GM10248 (cell line): ENCODE results near the gene ACADM.
"Not testable (repeated sequence)": the region's sequence is repeated elsewhere in the genome, so short reads cannot be mapped to it uniquely, and the experiment has no call there.

Experiments used
- CTCF ChIA-PET: fragments of 300-600 bp; sonication (Branson Sonifier 250); formaldehyde crosslinking; extraction: SDS; loops from one replicate; lab custom pipeline; 2021; ENCODE audit warnings: antibody characterized with exemption; lab: Yijun Ruan, JAX
- POLR2A ChIA-PET: fragments of 350-650 bp; sonication (Branson Sonifier 250); formaldehyde crosslinking; extraction: SDS; loops from one replicate; lab custom pipeline; 2020; ENCODE audit warnings: antibody characterized with exemption; lab: Yijun Ruan, JAX
- DNase-seq: peaks from one replicate; pipeline ENCODE4 v3.0.0; 2012; ENCODE audit errors: extremely low spot score
- TF ChIP-seq, protein P1 (sequence below): IDR thresholded peaks from 2 replicates; pipeline ENCODE4 v1.5.1; 2012; ENCODE audit warnings: mild to moderate bottlenecking, low read depth; ENCODE audit errors: extremely low read depth, missing control alignments, control extremely low read depth

ACADM gene

GRCh38 chr1:75792091-75792490 is 67.6 kb downstream of the ACADM start:
- ChIA-PET POLR2A (no interaction called here), CTCF (no interaction called here)
- TF ChIP-seq, protein P1, sequence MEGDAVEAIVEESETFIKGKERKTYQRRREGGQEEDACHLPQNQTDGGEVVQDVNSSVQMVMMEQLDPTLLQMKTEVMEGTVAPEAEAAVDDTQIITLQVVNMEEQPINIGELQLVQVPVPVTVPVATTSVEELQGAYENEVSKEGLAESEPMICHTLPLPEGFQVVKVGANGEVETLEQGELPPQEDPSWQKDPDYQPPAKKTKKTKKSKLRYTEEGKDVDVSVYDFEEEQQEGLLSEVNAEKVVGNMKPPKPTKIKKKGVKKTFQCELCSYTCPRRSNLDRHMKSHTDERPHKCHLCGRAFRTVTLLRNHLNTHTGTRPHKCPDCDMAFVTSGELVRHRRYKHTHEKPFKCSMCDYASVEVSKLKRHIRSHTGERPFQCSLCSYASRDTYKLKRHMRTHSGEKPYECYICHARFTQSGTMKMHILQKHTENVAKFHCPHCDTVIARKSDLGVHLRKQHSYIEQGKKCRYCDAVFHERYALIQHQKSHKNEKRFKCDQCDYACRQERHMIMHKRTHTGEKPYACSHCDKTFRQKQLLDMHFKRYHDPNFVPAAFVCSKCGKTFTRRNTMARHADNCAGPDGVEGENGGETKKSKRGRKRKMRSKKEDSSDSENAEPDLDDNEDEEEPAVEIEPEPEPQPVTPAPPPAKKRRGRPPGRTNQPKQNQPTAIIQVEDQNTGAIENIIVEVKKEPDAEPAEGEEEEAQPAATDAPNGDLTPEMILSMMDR, result no peak
- no peak for DNase-seq

GRCh38 chr1:75794382-75794781 is 69.9 kb downstream of the ACADM start:
- no peak for DNase-seq
- CTCF ChIA-PET, result no interaction called here
- POLR2A ChIA-PET, result no interaction called here
- TF ChIP-seq, protein P1, result no peak

- ChIA-PET POLR2A (no interaction called here), CTCF (interaction anchor here (0.9 to 1.5 kb wide), 2 partner anchors 9 to 52 kb away, joined by 3 to 4 read pairs; partner anchors contain the start of gene RABGGTB)
- no peak for DNase-seq
- TF ChIP-seq, protein P1, result no peak
Measured at GRCh38 chr1:75795703-75796193, 71.2 kb downstream of the ACADM start.

- POLR2A ChIA-PET, result interaction anchor here (1.2 kb wide), 1 partner anchor 11 kb away, joined by 4 read pairs; the partner anchor contains the start of gene RABGGTB
- CTCF ChIA-PET, result interaction anchor here (1.2 to 1.5 kb wide), 3 partner anchors 10 to 18 kb away, joined by 3 to 4 read pairs (median 4); partner anchors contain the start of gene RABGGTB
- DNase-seq, result peak; percentile 10
- TF ChIP-seq, protein P1, result no peak
Measured at GRCh38 chr1:75796376-75797272, 72.1 kb downstream of the ACADM start, which contains the start of gene MSH4. Gene MSH4, plus strand, starts transcription at chr1:75796882. Its CDS starts 104 bp downstream, at chr1:75796986.

DNA sequence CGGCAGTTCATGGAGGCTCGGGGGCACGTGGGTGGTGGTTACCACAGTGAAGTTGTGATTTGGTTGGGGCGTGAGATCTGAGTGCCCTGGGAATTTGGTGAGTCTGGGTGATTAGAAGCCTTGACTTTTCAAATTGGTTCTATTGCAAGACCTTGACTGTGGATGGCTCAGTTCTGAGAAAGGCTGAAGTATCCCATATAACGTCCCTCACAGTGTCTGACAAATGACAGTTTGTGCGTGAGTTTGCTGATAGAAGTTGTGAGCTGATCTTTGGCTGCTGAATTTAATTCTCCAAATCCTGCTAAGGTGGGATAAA is 72.7 kb downstream of the ACADM start:
- no peak for DNase-seq
- ChIA-PET POLR2A (interaction anchor here (1.2 kb wide), 1 partner anchor 12 kb away, joined by 4 read pairs; the partner anchor contains the start of gene RABGGTB), CTCF (interaction anchor here (1.2 kb wide), 2 partner anchors 9 to 18 kb away, joined by 3 to 4 read pairs; no protein-coding TSS in a partner anchor)
- TF ChIP-seq, protein P1, result no peak

DNA sequence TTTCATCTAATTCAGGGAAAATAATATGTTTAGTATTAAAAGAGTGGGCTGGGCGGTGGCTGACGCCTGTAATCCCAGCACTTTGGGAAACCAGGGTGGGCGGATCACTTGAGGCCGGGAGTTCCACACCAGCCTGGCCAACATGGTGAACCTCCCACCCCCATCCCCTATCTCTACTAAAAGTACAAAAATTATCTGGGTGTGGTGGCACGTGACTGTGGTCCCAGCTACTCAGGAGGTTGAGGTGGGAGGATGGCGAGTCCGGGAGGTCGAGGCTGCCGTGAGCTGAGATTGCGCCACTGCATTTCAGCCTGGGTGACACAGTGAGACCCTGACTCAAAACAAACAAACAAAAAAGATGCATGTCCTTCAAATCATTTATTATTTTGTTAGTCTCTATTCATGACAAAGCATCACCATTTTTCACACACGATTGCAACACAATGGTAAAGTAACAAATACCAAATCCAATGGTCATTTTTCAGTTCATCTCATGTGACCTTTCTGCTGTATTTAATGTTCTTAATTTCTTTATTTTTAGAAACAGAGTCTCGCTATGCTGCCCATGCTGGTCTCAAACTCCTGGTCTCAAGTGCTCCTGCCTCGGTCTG is 73.2 kb downstream of the ACADM start:
- ChIA-PET CTCF (interaction anchor here (1.2 to 1.7 kb wide), 3 partner anchors 9 to 17 kb away, joined by 3 to 4 read pairs (median 3); no protein-coding TSS in a partner anchor), POLR2A (interaction anchor here (1.2 kb wide), 1 partner anchor 12 kb away, joined by 4 read pairs; the partner anchor contains the start of gene RABGGTB)
- no peak for DNase-seq
- TF ChIP-seq, protein P1, result no peak

DNA sequence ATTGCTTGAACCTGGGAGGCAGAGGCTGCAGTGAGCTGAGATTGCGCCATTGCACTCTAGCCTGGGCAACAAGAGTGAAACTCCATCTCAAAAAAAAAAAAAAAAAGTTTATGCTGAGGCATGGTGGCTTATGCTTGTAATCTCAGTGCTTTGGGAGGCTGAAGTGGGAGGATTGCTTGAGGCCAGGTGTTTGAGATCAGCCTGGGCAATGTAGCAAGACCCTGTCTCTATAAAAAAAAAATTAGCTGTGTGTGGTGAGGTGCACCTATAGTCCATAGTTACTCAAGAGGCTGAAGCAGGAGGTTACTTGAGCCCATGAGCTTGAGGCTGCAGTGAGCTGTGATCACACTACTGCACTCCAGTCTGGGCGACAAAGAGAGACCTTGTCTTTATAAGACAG is 77.0 kb downstream of the ACADM start:
- DNase-seq, POLR2A ChIA-PET: not testable (repeated sequence)
- CTCF ChIA-PET, result interaction anchor here (1.0 kb wide), 1 partner anchor 10 kb away, joined by 10 read pairs; no protein-coding TSS in a partner anchor
